HG02798 (cell line): ENCODE results near the gene NUDT5.
"Not testable (repeated sequence)": the region's sequence is repeated elsewhere in the genome, so short reads cannot be mapped to it uniquely, and the experiment has no call there.

Experiments
- ATAC-seq: cut with Tn5 transposase; IDR thresholded peaks from one replicate; pipeline ENCODE4 v1.9.1; 2021; ENCODE audit warnings: mild to moderate bottlenecking; ENCODE audit not compliant: unreplicated experiment, poor library complexity

The NUDT5 gene

GRCh38 chr10:12195603-12196506, at the start of gene NUDT5, which contains the start of gene CDC123:
NUDT5 (minus strand) TSS chr10:12195891; CDS start chr10:12186291, 9,600 bp downstream.
CDC123 (plus strand) TSS chr10:12196188; CDS start chr10:12196246, 58 bp downstream.
- ATAC-seq: peak; percentile 95

GRCh38 chr10:12243864-12244620, 48.4 kb upstream of the NUDT5 start:
- no peak for ATAC-seq

- ATAC-seq: peak; percentile 60
Measured at GRCh38 chr10:12241810-12242529, 46.3 kb upstream of the NUDT5 start.

GRCh38 chr10:12238821-12239220, 43.1 kb upstream of the NUDT5 start:
- ATAC-seq: no peak

- ATAC-seq: no peak
Measured at GRCh38 chr10:12237265-12238220, 41.9 kb upstream of the NUDT5 start.

GRCh38 chr10:12235796-12236195, 40.1 kb upstream of the NUDT5 start:
- ATAC-seq: no peak

- no peak for ATAC-seq
Measured at GRCh38 chr10:12235116-12235694, 39.5 kb upstream of the NUDT5 start.

GRCh38 chr10:12234687-12235086, 39.0 kb upstream of the NUDT5 start:
- not testable (repeated sequence) for ATAC-seq

- ATAC-seq: no peak
Measured at GRCh38 chr10:12228851-12229250, 33.2 kb upstream of the NUDT5 start.

- not testable (repeated sequence) for ATAC-seq
Measured at GRCh38 chr10:12226438-12226837, 30.7 kb upstream of the NUDT5 start.

- ATAC-seq: no peak
Measured at GRCh38 chr10:12225444-12225843, 29.8 kb upstream of the NUDT5 start.

- no peak for ATAC-seq
Measured at GRCh38 chr10:12221323-12222298, 25.9 kb upstream of the NUDT5 start.

- no peak for ATAC-seq
Measured at GRCh38 chr10:12218991-12219390, 23.3 kb upstream of the NUDT5 start.

- ATAC-seq: no peak
Measured at GRCh38 chr10:12214763-12215218, 19.1 kb upstream of the NUDT5 start.

- ATAC-seq: no peak
Measured at GRCh38 chr10:12214093-12214492, 18.4 kb upstream of the NUDT5 start.

GRCh38 chr10:12213621-12214020, 17.9 kb upstream of the NUDT5 start:
- no peak for ATAC-seq

- ATAC-seq: no peak
Measured at GRCh38 chr10:12212454-12212853, 16.8 kb upstream of the NUDT5 start.

- no peak for ATAC-seq
Measured at GRCh38 chr10:12208460-12208859, 12.8 kb upstream of the NUDT5 start.
